B cell (primary cell): ENCODE data around the gene ZBTB7A. TPM values are rescaled to one million over a fixed set of nuclear protein-coding genes. Genes with fewer than 3 reads are reported as not detected.

ENCODE experiments used
- ATAC-seq: fragments of 200-7000 bp; cut with Tn5 transposase; one replicate; pipeline ENCODE4 v1.10.0; 2021; ENCODE audit warnings: low read depth, mild to moderate bottlenecking, moderate number of reproducible peaks, moderate library complexity
- CTCF ChIA-PET: fragments of 350-600 bp; sonication (Branson Sonifier 250); formaldehyde crosslinking; loops from one replicate; lab custom pipeline; 2021; ENCODE audit warnings: antibody characterized with exemption, inconsistent platforms; lab: Charles Lee
- POLR2A ChIA-PET: fragments of 350-600 bp; sonication (Branson Sonifier 250); formaldehyde crosslinking; loops from one replicate; lab custom pipeline; 2021; ENCODE audit warnings: antibody characterized with exemption; lab: Charles Lee
- DNase-seq: peaks from one replicate; pipeline ENCODE4 v3.0.0; 2013
- H2AFZ ChIP-seq: 2 replicates; pipeline ENCODE4 v1.6.1; 2012; ENCODE audit warnings: mild to moderate bottlenecking, low read depth, low read length; ENCODE audit not compliant: insufficient read depth, poor library complexity, severe bottlenecking
- H3K27ac ChIP-seq, 2 donors: 1 replicate in 1 of 2; 2 replicates in 1 of 2; pipeline ENCODE4 v1.5.1; 2012 to 2013; ENCODE audit warnings: low read length in 2 of 2, mild to moderate bottlenecking in 2 of 2, moderate library complexity in 1 of 2
- H3K27me3 ChIP-seq, 4 experiments: fragments of 200-600 bp in 1 of 4; sonication (generic) in 1 of 4; replicated peaks in 1 of 4; 1 replicate in 2 of 4; 2 replicates in 2 of 4; pipeline versions ENCODE4 v1.6.1 to v1.7.0; 2013 to 2016; ENCODE audit warnings: low read length in 3 of 4, mild to moderate bottlenecking in 2 of 4, mixed read lengths in 1 of 4, moderate library complexity in 1 of 4; ENCODE audit not compliant: insufficient read depth in 4 of 4, control insufficient read depth in 3 of 4; ENCODE audit errors: control extremely low read depth in 1 of 4
- H3K36me3 ChIP-seq, 2 experiments: replicated peaks in 1 of 2; 1 replicate in 1 of 2; 2 replicates in 1 of 2; pipeline versions ENCODE4 v1.6.1 to v1.7.1; 2013; ENCODE audit warnings: low read length in 1 of 2; ENCODE audit not compliant: insufficient read depth in 2 of 2, control insufficient read depth in 1 of 2; ENCODE audit errors: control extremely low read depth in 1 of 2, extremely low read depth in 1 of 2
- H3K4me1 ChIP-seq, 2 donors: fragments of 200-600 bp in 1 of 2; sonication (generic) in 1 of 2; 1 replicate in 1 of 2; 2 replicates in 1 of 2; pipeline versions ENCODE4 v1.5.1 to v1.6.1; 2013 to 2017; ENCODE audit warnings: low read length in 2 of 2; ENCODE audit not compliant: control insufficient read depth in 2 of 2, insufficient read depth in 2 of 2
- H3K4me2 ChIP-seq: replicated peaks from 2 replicates; pipeline ENCODE3; 2012; ENCODE audit warnings: mild to moderate bottlenecking, low read depth, low read length; ENCODE audit not compliant: poor library complexity, severe bottlenecking
- H3K4me3 ChIP-seq, 5 experiments: fragments of 200-600 bp in 1 of 5; sonication (generic) in 1 of 5; 1 replicate in 3 of 5; 2 replicates in 2 of 5; pipeline versions ENCODE4 v1.5.1 to v1.7.0; 2011 to 2016; ENCODE audit warnings: low read length in 4 of 5, mild to moderate bottlenecking in 4 of 5, low read depth in 2 of 5, control low read depth in 1 of 5, moderate library complexity in 1 of 5; ENCODE audit not compliant: insufficient read depth in 1 of 5; ENCODE audit errors: control extremely low read depth in 1 of 5, extremely low read depth in 1 of 5
- H3K79me2 ChIP-seq: fragments of 200-600 bp; sonication (generic); one replicate; pipeline ENCODE4 v1.6.0; 2016; ENCODE audit warnings: low read length; ENCODE audit not compliant: control insufficient read depth, insufficient read depth
- H3K9ac ChIP-seq: fragments of 200-600 bp; sonication (generic); 2 replicates; pipeline ENCODE4 v1.6.1; 2017; ENCODE audit warnings: mild to moderate bottlenecking, low read length, moderate library complexity
- H3K9me3 ChIP-seq, 3 donors: one replicate each; pipeline versions ENCODE4 v1.6.1 to v1.7.1; 2013; ENCODE audit warnings: low read length in 2 of 3; ENCODE audit not compliant: control insufficient read depth in 2 of 3, insufficient read depth in 1 of 3; ENCODE audit errors: control extremely low read depth in 1 of 3
- H4K20me1 ChIP-seq: 2 replicates; pipeline ENCODE4 v1.6.0; 2012; ENCODE audit warnings: mild to moderate bottlenecking, low read length; ENCODE audit not compliant: insufficient read depth, control insufficient read depth, poor library complexity, severe bottlenecking
- H3K27ac Mint-ChIP-seq: one replicate; pipeline ENCODE4 v1.8.0; 2021; ENCODE audit warnings: mixed read lengths
- H3K27me3 Mint-ChIP-seq: one replicate; pipeline ENCODE4 v1.8.0; 2021; ENCODE audit warnings: mixed read lengths
- H3K4me1 Mint-ChIP-seq: one replicate; pipeline ENCODE4 v1.8.0; 2021; ENCODE audit warnings: mixed read lengths
- H3K4me3 Mint-ChIP-seq: one replicate; pipeline ENCODE4 v1.8.0; 2021; ENCODE audit warnings: mixed read lengths
- H3K9me3 Mint-ChIP-seq: one replicate; pipeline ENCODE4 v1.8.0; 2022; ENCODE audit warnings: mixed read lengths; ENCODE audit not compliant: insufficient read depth
- CTCF ChIP-seq: fragments of 200-600 bp; IDR thresholded peaks from one replicate; pipeline ENCODE4 v1.8.0; 2022; ENCODE audit warnings: antibody characterized with exemption, mild to moderate bottlenecking
- EZH2 ChIP-seq: IDR thresholded peaks from 2 replicates; pipeline ENCODE4 v1.6.1; 2012; ENCODE audit warnings: borderline replicate concordance, low read depth, mild to moderate bottlenecking, moderate library complexity, low read length; ENCODE audit not compliant: insufficient read depth, poor library complexity, severe bottlenecking
- WGBS: methylation state at CpG from one replicate; pipeline ENCODE4 v1.1.5; 2013; ENCODE audit warnings: missing lambda C conversion rate; ENCODE audit not compliant: insufficient coverage; 5-methylcytosine and 5-hydroxymethylcytosine counted together
- intact Hi-C: fragments of 100-400 bp; cut with micrococcal nuclease; formaldehyde crosslinking; loops from one replicate; pipeline ENCODE4 v1.10.0; 2022
- polyA plus RNA-seq: library from polyadenylated mRNA; depleted of rRNA; stranded (reverse); fragments of >200 nt; gene quantifications from 2 replicates; pipeline ENCODE4 v1.2.3, GENCODE V29; 2012
- total RNA-seq, 2 donors: library from RNA; stranded (reverse); fragments of 120-200 nt in 1 of 2; gene quantifications; 1 replicate in 1 of 2; 2 replicates in 1 of 2; pipeline versions ENCODE4 v1.2.3 to v1.2.4, GENCODE V29; 2013 to 2022

The ZBTB7A gene
- total and polyA plus RNA-seq, 2 donors (not counting 1 experiment from before 2014, with no cell fraction given), result 24.8 to 62.6 TPM

- Histone ChIP-seq H3K9ac (no peak overlapping the region), H4K20me1 (peaks cover 54% of the 10 kb centered on the region), H3K27ac (no peak overlapping the region), H3K27me3 (no peaks in the 10 kb centered on the region), H3K9me3 (peaks cover 0 to 4% (median 0%) of the 10 kb centered on the region in 3 donors), H3K4me1 (no peaks in the 10 kb centered on the region), H2AFZ (no peak overlapping the region), H3K79me2 (peaks cover 16% of the 10 kb centered on the region), H3K36me3 (peaks cover 0 to 36% of the 10 kb centered on the region in 2 experiments), H3K4me2 (no peak overlapping the region), H3K4me3 (no peak overlapping the region)
- intact Hi-C loops, result no loop called here
- CTCF ChIA-PET, result interaction anchor here (0.6 kb wide), 1 partner anchor 245 kb away, joined by 4 read pairs; no protein-coding TSS in a partner anchor
- no peaks in the 10 kb centered on the region for H3K9me3 Mint-ChIP-seq
- ATAC-seq, result no peak
- POLR2A ChIA-PET, result interaction anchor here (0.8 kb wide), 1 partner anchor 28 kb away, joined by 3 read pairs; no protein-coding TSS in a partner anchor
- no peaks in the 10 kb centered on the region for H3K27me3 Mint-ChIP-seq
- H3K4me1 Mint-ChIP-seq, result no peaks in the 10 kb centered on the region
- no peak for DNase-seq
- H3K4me3 Mint-ChIP-seq, result no peak overlapping the region
- TF ChIP-seq CTCF, result no peak
- no peak for TF ChIP-seq EZH2
- H3K27ac Mint-ChIP-seq, result no peak overlapping the region
- 96% methylated on average over 22 of the region's 40 CpGs for WGBS
Measured at GRCh38 chr19:4038661-4039423, 27.9 kb downstream of the ZBTB7A start.

GRCh38 chr19:4038057-4038456 is 28.6 kb downstream of the ZBTB7A start:
- intact Hi-C loops, result no loop called here
- no peak overlapping the region for H3K4me2 ChIP-seq
- peaks cover 0 to 4% (median 0%) of the 10 kb centered on the region in 3 donors for H3K9me3 ChIP-seq
- H4K20me1 ChIP-seq, result peaks cover 53% of the 10 kb centered on the region
- H3K4me1 Mint-ChIP-seq, result no peaks in the 10 kb centered on the region
- no peak for DNase-seq
- no peak overlapping the region for H3K4me3 ChIP-seq
- H3K36me3 ChIP-seq, result peaks cover 0 to 39% of the 10 kb centered on the region in 2 experiments
- no peak for ATAC-seq
- H2AFZ ChIP-seq, result no peak overlapping the region
- H3K9me3 Mint-ChIP-seq, result no peaks in the 10 kb centered on the region
- H3K27ac ChIP-seq, result no peak overlapping the region
- peaks cover 16% of the 10 kb centered on the region for H3K79me2 ChIP-seq
- H3K27ac Mint-ChIP-seq, result no peak overlapping the region
- WGBS, result 98% methylated on average over 10 of the region's 33 CpGs
- ChIA-PET CTCF (no interaction called here), POLR2A (no interaction called here)
- H3K27me3 ChIP-seq, result no peaks in the 10 kb centered on the region
- H3K9ac ChIP-seq, result no peak overlapping the region
- TF ChIP-seq EZH2 (no peak), CTCF (no peak)
- no peaks in the 10 kb centered on the region for H3K27me3 Mint-ChIP-seq
- no peak overlapping the region for H3K4me3 Mint-ChIP-seq
- H3K4me1 ChIP-seq, result no peaks in the 10 kb centered on the region
